GM10847 (cell line): ENCODE data around the gene RANBP3L.

Source experiments
- POLR2A ChIP-seq: IDR thresholded peaks from 2 replicates; pipeline ENCODE4 v1.6.1; 2011; ENCODE audit not compliant: insufficient read length; ENCODE audit errors: extremely low read depth

The RANBP3L gene

GRCh38 chr5:36238502-36239295 lies 63.0 kb downstream of the RANBP3L start:
- TF ChIP-seq POLR2A: no peak

GRCh38 chr5:36237751-36238150 lies 64.0 kb downstream of the RANBP3L start:
- no peak for TF ChIP-seq POLR2A

GRCh38 chr5:36236801-36237200 lies 64.9 kb downstream of the RANBP3L start:
- TF ChIP-seq POLR2A: no peak

- no peak for TF ChIP-seq POLR2A
Measured at GRCh38 chr5:36232533-36232932, 69.2 kb downstream of the RANBP3L start.

- TF ChIP-seq POLR2A: no peak
Measured at GRCh38 chr5:36230151-36230790, 71.4 kb downstream of the RANBP3L start.

- no peak for TF ChIP-seq POLR2A
Measured at GRCh38 chr5:36228505-36228904, 73.2 kb downstream of the RANBP3L start.

- no peak for TF ChIP-seq POLR2A
Measured at GRCh38 chr5:36227046-36227445, 74.7 kb downstream of the RANBP3L start.

- TF ChIP-seq POLR2A: no peak
Measured at GRCh38 chr5:36222620-36223019, 79.1 kb downstream of the RANBP3L start.

- no peak for TF ChIP-seq POLR2A
Measured at GRCh38 chr5:36217988-36218387, 83.7 kb downstream of the RANBP3L start.

- no peak for TF ChIP-seq POLR2A
Measured at GRCh38 chr5:36217567-36217966, 84.1 kb downstream of the RANBP3L start.

- TF ChIP-seq POLR2A: no peak
Measured at GRCh38 chr5:36215910-36216309, 85.8 kb downstream of the RANBP3L start.

GRCh38 chr5:36214436-36214835 lies 87.3 kb downstream of the RANBP3L start:
- no peak for TF ChIP-seq POLR2A

GRCh38 chr5:36209664-36210063 lies 92.0 kb downstream of the RANBP3L start:
- no peak for TF ChIP-seq POLR2A

GRCh38 chr5:36208786-36209185 lies 92.9 kb downstream of the RANBP3L start:
- no peak for TF ChIP-seq POLR2A

GRCh38 chr5:36206913-36207312 lies 94.8 kb downstream of the RANBP3L start:
- TF ChIP-seq POLR2A: no peak

- TF ChIP-seq POLR2A: no peak
Measured at GRCh38 chr5:36205329-36205728, 96.4 kb downstream of the RANBP3L start.

- TF ChIP-seq POLR2A: no peak
Measured at GRCh38 chr5:36202521-36202961, 99.2 kb downstream of the RANBP3L start.

- no peak for TF ChIP-seq POLR2A
Measured at GRCh38 chr5:36200513-36200912, 101.2 kb downstream of the RANBP3L start.
